Endothelial cell (in vitro differentiated cells): Measurements from ENCODE around the gene DMD. TPM values are rescaled to one million over a fixed set of nuclear protein-coding genes. Genes with fewer than 3 reads are reported as not detected.

Experiments used
- DNase-seq: peaks from one replicate; pipeline ENCODE4 v3.0.0; 2021; ENCODE audit warnings: low spot score
- H3K27ac Mint-ChIP-seq: one replicate; pipeline ENCODE4 v1.8.0; 2021; ENCODE audit warnings: mixed read lengths, inconsistent platforms; ENCODE audit not compliant: unreplicated experiment
- H3K27me3 Mint-ChIP-seq: one replicate; pipeline ENCODE4 v1.8.0; 2021; ENCODE audit warnings: mild to moderate bottlenecking, moderate library complexity, mixed read lengths, inconsistent platforms; ENCODE audit not compliant: unreplicated experiment
- H3K36me3 Mint-ChIP-seq: one replicate; pipeline ENCODE4 v1.8.0; 2021; ENCODE audit warnings: mild to moderate bottlenecking, low read depth, mixed read lengths, inconsistent platforms; ENCODE audit not compliant: unreplicated experiment
- H3K4me1 Mint-ChIP-seq: one replicate; pipeline ENCODE4 v1.8.0; 2021; ENCODE audit warnings: mild to moderate bottlenecking, mixed read lengths, inconsistent platforms; ENCODE audit not compliant: unreplicated experiment
- H3K4me3 Mint-ChIP-seq: one replicate; pipeline ENCODE4 v1.8.0; 2021; ENCODE audit warnings: mild to moderate bottlenecking, mixed read lengths, inconsistent platforms; ENCODE audit not compliant: unreplicated experiment
- H3K9me3 Mint-ChIP-seq: one replicate; pipeline ENCODE4 v1.8.0; 2021; ENCODE audit warnings: mixed read lengths, inconsistent platforms; ENCODE audit not compliant: unreplicated experiment
- CTCF ChIP-seq: fragments of 200-600 bp; sonication (generic); IDR thresholded peaks from one replicate; pipeline ENCODE4 v1.5.0; 2021; ENCODE audit warnings: antibody characterized with exemption; ENCODE audit not compliant: unreplicated experiment
- total RNA-seq: library from RNA; stranded (reverse); fragmentation: NEBNext Ultra II Directional; extraction: Animal tissue kit (Norgen Biotek cat#: 25700); gene quantifications from one replicate; pipeline ENCODE4 v1.2.1, GENCODE V29; 2021; ENCODE audit not compliant: unreplicated experiment

The DMD gene
- total RNA-seq, 1 donor from 2014 or later, result 5.5 TPM

GRCh38 chrX:31606771-31607170 lies 1604.6 kb downstream of the DMD start:
- Mint-ChIP-seq H3K4me1 (no peaks in the 10 kb centered on the region), H3K9me3 (no peaks in the 10 kb centered on the region), H3K27ac (no peak overlapping the region), H3K36me3 (no peaks in the 10 kb centered on the region), H3K27me3 (no peaks in the 10 kb centered on the region), H3K4me3 (no peak overlapping the region)
- TF ChIP-seq CTCF, result no peak
- DNase-seq, result no peak

GRCh38 chrX:31604629-31605221 lies 1606.6 kb downstream of the DMD start:
- Mint-ChIP-seq H3K36me3 (no peaks in the 10 kb centered on the region), H3K4me3 (no peak overlapping the region), H3K27ac (no peak overlapping the region), H3K4me1 (no peaks in the 10 kb centered on the region), H3K27me3 (no peaks in the 10 kb centered on the region), H3K9me3 (no peaks in the 10 kb centered on the region)
- DNase-seq, result no peak
- no peak for TF ChIP-seq CTCF

GRCh38 chrX:31603411-31604120 lies 1607.8 kb downstream of the DMD start:
- no peaks in the 10 kb centered on the region for H3K9me3 Mint-ChIP-seq
- no peak for TF ChIP-seq CTCF
- H3K4me3 Mint-ChIP-seq, result no peak overlapping the region
- no peaks in the 10 kb centered on the region for H3K4me1 Mint-ChIP-seq
- DNase-seq, result no peak
- no peak overlapping the region for H3K27ac Mint-ChIP-seq
- H3K36me3 Mint-ChIP-seq, result no peaks in the 10 kb centered on the region
- H3K27me3 Mint-ChIP-seq, result no peaks in the 10 kb centered on the region

- no peaks in the 10 kb centered on the region for H3K36me3 Mint-ChIP-seq
- H3K4me3 Mint-ChIP-seq, result no peak overlapping the region
- H3K27ac Mint-ChIP-seq, result no peak overlapping the region
- DNase-seq, result no peak
- H3K9me3 Mint-ChIP-seq, result no peaks in the 10 kb centered on the region
- H3K4me1 Mint-ChIP-seq, result no peaks in the 10 kb centered on the region
- TF ChIP-seq CTCF, result no peak
- no peaks in the 10 kb centered on the region for H3K27me3 Mint-ChIP-seq
These were observed 1610.5 kb downstream of the DMD start for GRCh38 chrX:31600823-31601222.

GRCh38 chrX:31593353-31593752 lies 1618.0 kb downstream of the DMD start:
- no peak for DNase-seq
- Mint-ChIP-seq H3K4me1 (no peaks in the 10 kb centered on the region), H3K4me3 (no peak overlapping the region), H3K36me3 (no peaks in the 10 kb centered on the region), H3K9me3 (no peaks in the 10 kb centered on the region), H3K27ac (no peak overlapping the region), H3K27me3 (no peaks in the 10 kb centered on the region)
- TF ChIP-seq CTCF, result no peak
